ENCODE results near the gene RYR3. TPM values are rescaled to one million over a fixed set of nuclear protein-coding genes. Genes with fewer than 3 reads are reported as not detected.

The RYR3 gene
- polyA plus RNA-seq, 1 donor (not counting 4 experiments of a cell fraction or from before 2014, with no cell fraction given): 0.04 TPM

DNA sequence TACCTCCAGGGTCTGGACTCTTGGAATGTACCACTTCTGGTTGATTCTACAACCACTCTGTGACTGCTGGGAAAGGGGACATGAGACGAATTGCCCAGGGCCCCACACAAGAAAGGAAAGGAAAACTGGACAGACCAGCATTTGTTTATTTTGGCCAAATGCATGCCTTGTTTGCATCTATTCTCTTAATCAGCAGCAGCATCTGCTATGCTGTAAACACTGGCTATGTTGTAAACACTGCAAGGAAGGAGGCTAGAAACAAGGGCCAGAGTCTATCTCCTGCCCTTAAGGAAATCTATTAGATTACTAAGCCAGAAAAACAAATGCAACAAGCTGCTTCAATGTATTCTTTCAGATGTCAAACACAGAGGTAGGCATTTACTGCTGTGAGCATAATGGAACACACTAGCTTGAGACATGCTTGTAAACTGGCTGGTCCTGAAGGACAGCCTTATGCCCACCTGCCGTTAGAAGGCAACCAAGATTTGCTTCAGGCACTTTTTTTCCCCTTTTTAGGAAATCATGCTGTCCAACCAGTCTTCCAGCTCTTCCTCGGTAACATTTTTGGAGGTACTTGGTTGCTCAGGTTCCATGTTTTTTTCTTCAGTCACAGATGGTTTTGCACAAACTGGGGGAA lies 555.5 kb downstream of the RYR3 start:
- Histone ChIP-seq H3K4me1 (ENCODE audit: control insufficient read depth, extremely low read depth, insufficient read depth, low read length) (no peaks in the 10 kb centered on the region), H3K79me2 (ENCODE audit: control insufficient read depth, insufficient read depth, low read length) (no peaks in the 10 kb centered on the region), H4K20me1 (ENCODE audit: control insufficient read depth, extremely low read depth, insufficient read depth, low read length) (no peaks in the 10 kb centered on the region), H3K9me3 (ENCODE audit: control insufficient read depth, low read depth, low read length) (no peaks in the 10 kb centered on the region), H3K9me1 (ENCODE audit: control insufficient read depth, extremely low read depth, insufficient read depth, low read length) (no peaks in the 10 kb centered on the region), H3K36me3 (ENCODE audit: control insufficient read depth in 2 of 2, extremely low read depth in 1 of 2, insufficient read depth in 2 of 2, low read length in 2 of 2) (peaks cover 3 to 8% of the 10 kb centered on the region in 2 experiments), H2AFZ (ENCODE audit: control insufficient read depth, low read length) (no peak overlapping the region), H3K27ac (ENCODE audit: control insufficient read depth, insufficient read depth, low read length) (no peak overlapping the region), H3K9ac (ENCODE audit: control insufficient read depth, extremely low read depth, insufficient read depth, low read length) (no peak overlapping the region), H3K4me2 (ENCODE audit: control insufficient read depth, extremely low read depth, insufficient read depth, low read depth, low read length) (no peak overlapping the region), H3K4me3 (ENCODE audit: control insufficient read depth in 2 of 3, extremely low read depth in 1 of 3, insufficient read depth in 2 of 3, low read depth in 1 of 3, low read length in 3 of 3) (no peak overlapping the region), H3K27me3 (ENCODE audit: control insufficient read depth, extremely low read depth, insufficient read depth, low read length) (no peaks in the 10 kb centered on the region)
- DNase-seq (ENCODE audit: low read depth, low spot score) (no peak), FAIRE-seq (no peak)
- dilution Hi-C loops (cut with MboI; ENCODE audit: extremely low pct_ligation_motif_present, low sequenced_read_pairs): no loop called here
- no peak for TF ChIP-seq EZH2 (IDR thresholded peaks at IDR 0.05; ENCODE audit: low read length)

GRCh38 chr15:33871980-33872379 lies 561.2 kb downstream of the RYR3 start:
- Histone ChIP-seq H3K4me1 (ENCODE audit: control insufficient read depth, extremely low read depth, insufficient read depth, low read length) (peaks cover 4% of the 10 kb centered on the region), H3K27ac (ENCODE audit: control insufficient read depth, insufficient read depth, low read length) (no peak overlapping the region), H3K9ac (ENCODE audit: control insufficient read depth, extremely low read depth, insufficient read depth, low read length) (no peak overlapping the region), H4K20me1 (ENCODE audit: control insufficient read depth, extremely low read depth, insufficient read depth, low read length) (no peaks in the 10 kb centered on the region), H3K79me2 (ENCODE audit: control insufficient read depth, insufficient read depth, low read length) (no peaks in the 10 kb centered on the region), H3K9me3 (ENCODE audit: control insufficient read depth, low read depth, low read length) (no peaks in the 10 kb centered on the region), H2AFZ (ENCODE audit: control insufficient read depth, low read length) (no peak overlapping the region), H3K4me3 (ENCODE audit: control insufficient read depth in 2 of 3, extremely low read depth in 1 of 3, insufficient read depth in 2 of 3, low read depth in 1 of 3, low read length in 3 of 3) (no peak overlapping the region), H3K36me3 (ENCODE audit: control insufficient read depth in 2 of 2, extremely low read depth in 1 of 2, insufficient read depth in 2 of 2, low read length in 2 of 2) (peaks cover 0 to 3% of the 10 kb centered on the region in 2 experiments), H3K4me2 (ENCODE audit: control insufficient read depth, extremely low read depth, insufficient read depth, low read depth, low read length) (no peak overlapping the region), H3K27me3 (ENCODE audit: control insufficient read depth, extremely low read depth, insufficient read depth, low read length) (no peaks in the 10 kb centered on the region), H3K9me1 (ENCODE audit: control insufficient read depth, extremely low read depth, insufficient read depth, low read length) (no peaks in the 10 kb centered on the region)
- dilution Hi-C loops (cut with MboI; ENCODE audit: extremely low pct_ligation_motif_present, low sequenced_read_pairs): no loop called here
- TF ChIP-seq EZH2 (IDR thresholded peaks at IDR 0.05; ENCODE audit: low read length) (no peak), CTCF (optimal IDR thresholded peaks at IDR 0.05 in 1 of 3, IDR thresholded peaks at IDR 0.05 in 1 of 3, conservative IDR thresholded peaks at IDR 0.05 in 1 of 3; ENCODE audit: extremely low read depth in 1 of 3, insufficient read depth in 2 of 3, low read length in 3 of 3) (no peak)
- DNase-seq (ENCODE audit: low read depth, low spot score) (no peak), FAIRE-seq (no peak)
